Stimulated activated CD8-positive, alpha-beta memory T cell treated with anti-CD3 and anti-CD28 coated beads, Interleukin-7, amount 100 ng/mL, for 4 hours (primary cell): ENCODE results near the gene MITF.

Source experiments
- DNase-seq, 2 donors: peaks; one replicate each; pipeline ENCODE4 v3.0.0-alpha.2; 2020; ENCODE audit warnings: low read depth in 2 of 2

Gene MITF

DNA sequence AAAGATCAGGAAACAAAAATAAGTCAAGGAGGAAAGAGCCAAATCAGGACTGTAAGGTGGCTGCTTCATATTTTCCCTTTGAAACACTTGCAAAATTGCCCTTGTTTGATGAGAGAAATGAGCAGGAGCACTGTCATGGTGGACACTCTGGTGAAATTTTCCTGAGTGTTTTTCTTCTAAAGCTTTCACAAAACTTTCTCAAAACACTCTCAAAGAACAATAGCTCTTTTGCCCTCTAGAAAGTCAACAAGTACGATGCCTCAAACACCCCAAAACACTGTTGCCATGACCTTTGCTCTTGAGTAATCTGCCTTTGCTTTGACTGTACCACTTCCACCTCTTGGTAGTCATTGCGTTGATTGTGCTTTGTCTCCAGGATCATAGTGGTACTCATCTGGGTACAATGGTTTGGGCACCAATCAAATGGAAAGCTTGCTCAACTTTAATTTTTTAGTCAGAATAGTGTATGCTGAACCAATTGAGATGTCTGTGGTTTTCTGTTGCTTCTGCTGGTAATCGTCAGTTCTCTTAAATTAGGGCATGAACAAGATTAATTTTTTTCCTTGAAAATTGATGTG, 13.2 kb upstream of the MITF start:
- DNase-seq = no peak

GRCh38 chr3:69729147-69729919, 9.9 kb upstream of the MITF start:
- no peak for DNase-seq

DNA sequence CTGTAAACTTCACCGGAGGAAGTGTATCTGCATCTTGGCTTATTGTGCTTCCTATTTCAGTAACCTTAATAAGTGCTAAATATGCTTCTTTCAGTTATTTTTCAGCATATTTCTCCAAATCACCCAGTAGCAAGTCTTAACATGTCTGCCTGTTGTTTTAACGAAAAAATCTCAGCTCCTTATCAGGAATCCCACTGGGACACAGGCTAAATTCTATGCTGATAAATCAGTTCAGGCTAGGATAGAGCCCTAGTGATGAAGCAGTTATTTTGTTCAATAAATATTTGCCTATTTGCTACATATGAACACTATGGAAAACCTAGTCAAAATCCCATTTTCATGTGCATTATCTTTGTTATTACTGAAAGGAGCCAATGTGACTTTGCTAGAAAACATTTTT, 8.2 kb upstream of the MITF start:
- DNase-seq = no peak

- DNase-seq = no peak
These were observed 3.4 kb upstream of the MITF start for GRCh38 chr3:69735893-69736292.

GRCh38 chr3:69737392-69737791, 1.9 kb upstream of the MITF start:
- DNase-seq = no peak

GRCh38 chr3:69738315-69738714, 949 bp upstream of the MITF start:
- no peak for DNase-seq

DNA sequence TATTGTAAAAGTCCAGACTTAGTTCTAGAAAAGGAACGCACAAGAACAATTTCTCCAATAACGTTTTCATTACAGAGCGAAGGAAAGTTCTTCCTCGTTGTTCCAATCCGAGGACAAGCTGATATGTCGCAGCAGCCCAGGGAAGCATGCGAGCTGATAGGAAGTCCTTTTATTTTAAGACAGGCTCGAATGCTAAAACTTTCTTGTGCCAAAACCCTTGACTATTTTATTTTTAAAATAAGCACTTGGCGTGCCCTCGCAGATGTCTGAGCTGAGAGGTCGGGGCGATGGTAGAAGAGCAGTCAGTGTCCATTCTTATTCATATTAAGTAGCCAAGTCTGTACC, 433 bp upstream of the MITF start:
- DNase-seq = no peak

DNA sequence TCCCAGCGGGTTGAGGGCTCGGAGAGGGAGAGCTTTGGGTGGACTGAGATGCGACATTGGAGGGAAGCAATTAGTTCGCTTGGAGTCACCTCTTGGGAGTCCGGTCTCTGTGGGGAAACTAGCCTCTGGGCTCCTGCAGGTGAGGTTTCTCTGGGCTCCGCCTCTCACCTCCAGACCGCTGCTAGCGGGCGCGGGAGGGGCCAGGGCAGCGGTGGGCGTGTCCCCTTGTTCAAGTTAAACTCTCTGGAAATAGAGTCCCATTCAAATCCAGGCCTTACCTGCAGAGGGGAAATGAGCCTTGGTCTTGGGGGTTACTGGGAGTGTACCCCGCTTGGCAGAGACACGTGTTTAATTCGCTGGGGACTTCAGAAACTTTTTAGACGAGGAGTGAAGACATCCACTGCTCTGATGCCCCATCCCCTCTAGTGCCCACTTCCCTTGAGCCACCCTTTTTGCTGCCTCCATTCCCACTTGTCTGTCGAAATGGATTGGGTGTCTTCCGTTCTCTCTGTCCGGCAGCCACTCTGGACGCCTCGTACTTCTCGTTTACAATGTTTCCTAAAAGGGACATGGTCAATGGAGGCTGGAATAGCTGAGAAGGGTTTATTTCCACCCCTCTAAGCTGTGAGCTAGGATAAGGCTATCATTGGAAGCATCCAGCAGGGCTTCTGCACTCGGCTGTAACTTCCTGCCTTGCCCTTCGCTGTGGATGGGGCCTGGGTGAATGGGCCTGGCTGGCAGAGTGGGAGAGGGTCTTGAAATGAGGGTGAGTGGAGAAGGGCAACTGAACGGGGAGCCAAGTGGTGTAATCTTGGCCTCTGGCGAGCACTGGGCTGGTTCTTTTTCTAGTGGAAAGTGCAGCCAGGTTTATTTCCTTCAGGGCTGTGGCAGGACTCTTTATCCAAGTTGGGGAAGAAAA, 1.1 kb downstream of the MITF start:
- no peak for DNase-seq

- no peak for DNase-seq
These were observed 1.9 kb downstream of the MITF start for GRCh38 chr3:69741032-69741767.

- DNase-seq = no peak
These were observed 3.1 kb downstream of the MITF start for GRCh38 chr3:69742391-69742790.

- no peak for DNase-seq
These were observed 5.0 kb downstream of the MITF start for GRCh38 chr3:69743975-69744906.

GRCh38 chr3:69745505-69745904, 6.2 kb downstream of the MITF start:
- DNase-seq = no peak

DNA sequence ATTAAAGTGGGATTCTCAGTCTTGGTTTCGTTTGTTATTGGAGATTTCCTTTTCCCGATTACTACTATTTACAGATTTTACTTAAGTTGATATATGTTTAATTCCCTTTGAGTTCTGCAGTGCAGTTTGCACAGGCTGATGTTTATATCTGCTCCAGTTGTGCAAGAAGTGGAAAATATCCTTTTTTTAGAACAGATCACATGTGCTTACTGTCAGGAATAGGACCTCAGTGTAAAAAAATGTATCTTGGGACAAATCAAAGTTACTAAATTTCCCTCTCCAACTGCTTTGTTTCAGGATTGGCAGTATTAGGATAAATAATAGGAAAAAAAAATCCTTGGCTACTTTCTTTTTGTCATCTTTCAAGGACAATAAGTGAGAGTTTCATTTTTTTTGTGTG, 6.9 kb downstream of the MITF start:
- DNase-seq = no peak

GRCh38 chr3:69747511-69748258, 8.4 kb downstream of the MITF start:
- no peak for DNase-seq

DNA sequence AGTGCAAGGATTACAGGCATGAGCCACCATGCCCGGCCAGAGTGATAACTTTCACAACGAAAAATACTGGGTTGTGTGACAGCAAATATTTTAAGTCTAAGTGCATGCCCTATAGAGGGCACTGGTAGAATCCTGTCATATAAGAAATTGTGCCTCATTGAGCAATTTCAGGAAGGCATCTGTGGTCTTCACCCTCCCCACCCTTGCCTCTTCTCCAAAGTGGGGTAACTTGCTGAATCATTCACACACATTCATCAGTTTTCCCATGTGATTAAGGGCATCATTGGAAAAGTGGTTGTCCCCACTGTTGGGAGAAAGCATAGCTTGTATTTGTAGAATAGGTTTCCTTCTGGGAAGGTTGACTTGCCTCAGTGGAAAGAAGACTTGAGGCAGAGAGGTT, 9.2 kb downstream of the MITF start:
- DNase-seq = no peak

DNA sequence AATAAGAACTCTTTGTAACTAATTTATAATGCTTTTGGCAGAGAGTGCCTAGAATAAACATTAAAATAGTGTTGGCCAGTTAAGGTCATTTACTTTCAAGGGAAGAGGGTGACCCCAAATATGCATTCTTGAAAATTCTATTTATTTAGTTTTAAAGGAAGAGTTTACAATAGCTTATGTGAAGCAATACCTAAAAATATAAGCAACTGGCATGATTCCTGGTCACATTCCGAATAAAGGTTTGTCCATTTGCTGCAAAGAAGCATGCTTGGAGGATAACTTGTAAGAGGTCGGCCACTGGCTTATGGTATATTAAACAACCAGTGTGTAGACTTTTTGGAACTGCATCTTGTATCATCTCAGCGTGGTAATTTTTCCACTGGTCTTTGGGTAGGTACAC, 10.2 kb downstream of the MITF start:
- DNase-seq = no peak

DNA sequence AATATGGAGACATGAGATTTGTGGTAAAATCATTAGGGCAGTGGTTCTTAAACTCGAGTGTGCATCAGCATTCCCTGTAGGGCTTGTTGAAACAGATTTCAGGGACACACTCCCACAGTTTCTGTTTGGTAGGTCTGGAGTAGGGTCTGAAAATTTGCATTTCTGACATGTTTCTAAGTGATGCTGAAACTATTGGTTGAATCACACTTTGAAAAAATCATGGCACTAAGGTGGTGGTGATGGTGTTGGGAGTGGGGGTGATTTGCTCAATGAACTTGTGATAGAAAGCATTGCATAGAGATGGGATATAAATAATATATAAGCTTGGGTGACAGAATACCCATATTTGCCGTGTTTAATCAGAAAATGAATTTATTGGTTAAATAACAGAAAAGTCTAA, 11.3 kb downstream of the MITF start:
- DNase-seq = no peak

- DNase-seq = no peak
These were observed 11.8 kb downstream of the MITF start for GRCh38 chr3:69751074-69751476.

- DNase-seq = no peak
These were observed 13.0 kb downstream of the MITF start for GRCh38 chr3:69752241-69752640.

DNA sequence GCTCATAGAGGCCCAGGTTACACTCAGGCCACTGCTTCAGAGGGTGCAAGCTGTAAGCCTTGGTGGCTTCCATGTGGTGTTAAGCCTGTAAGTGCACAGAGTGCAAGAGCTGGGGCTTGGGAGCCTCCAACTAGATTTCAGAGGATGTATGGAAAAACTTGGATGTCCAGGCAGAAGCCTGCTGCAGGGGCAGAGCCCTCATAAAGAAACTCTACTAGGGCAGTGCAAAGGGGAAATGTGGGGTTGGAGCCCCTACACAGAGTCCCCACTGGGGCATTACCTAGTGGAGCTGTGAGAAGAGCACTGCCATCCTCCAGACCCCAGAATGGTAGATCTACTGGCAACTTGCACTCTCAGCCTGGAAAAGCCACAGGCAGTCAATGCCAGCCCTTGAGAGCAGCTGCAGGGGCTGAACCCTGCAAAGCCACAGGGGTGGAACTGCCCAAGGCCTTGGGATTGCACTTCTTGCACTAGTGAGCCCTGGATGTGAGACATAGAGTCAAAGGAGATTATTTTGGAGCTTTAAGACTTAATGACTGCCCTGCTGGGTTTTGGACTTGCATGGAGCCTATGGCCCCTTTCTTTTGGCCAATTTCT, 14.0 kb downstream of the MITF start:
- no peak for DNase-seq
